Activated CD8-positive, alpha-beta memory T cell treated with anti-CD3 and anti-CD28 coated beads for 36 hours (primary cell): Measurements from ENCODE around the gene C1QL4. TPM values are rescaled to one million over a fixed set of nuclear protein-coding genes. Genes with fewer than 3 reads are reported as not detected.

Experiments
- total RNA-seq, 2 experiments: library from RNA; stranded (reverse); gene quantifications; one replicate each; pipeline ENCODE4 v1.2.3, GENCODE V29; 2021

The C1QL4 gene
- total RNA-seq, 2 experiments from 2014 or later = not detected

Other genes with a start within 250 kb of the C1QL4 start
- not detected for gene DHH, start 242.4 kb downstream of the C1QL4 start, total RNA-seq
- 10 to 100 TPM; 32.5 to 34.9 TPM for gene LMBR1L, start 226.3 kb downstream of the C1QL4 start, total RNA-seq
- gene TUBA1B, start 205.8 kb downstream of the C1QL4 start, total RNA-seq = 1,000 to 10,000 TPM; 2,411 to 2,430 TPM
- gene TUBA1A, start 148.1 kb downstream of the C1QL4 start, total RNA-seq = 10 to 100 TPM; 58.9 to 61.1 TPM
- 100 to 1,000 TPM; 340 to 347 TPM for gene TUBA1C, start 72.1 kb downstream of the C1QL4 start, total RNA-seq
- gene PRPH, start 42.0 kb downstream of the C1QL4 start, total RNA-seq = not detected
- gene TROAP, start 13.9 kb downstream of the C1QL4 start, total RNA-seq = 10 to 100 TPM; 42.7 to 44.4 TPM
- gene DNAJC22, start 9.7 kb upstream of the C1QL4 start, total RNA-seq = not detected
- 10 to 100 TPM in 1 of 2 experiments, 1 to 10 TPM in 1; 9.6 to 11.7 TPM for gene SPATS2, start 30.3 kb upstream of the C1QL4 start, total RNA-seq
- gene KCNH3, start 201.8 kb upstream of the C1QL4 start, total RNA-seq = 1 to 10 TPM; 5.6 to 5.8 TPM
- gene MCRS1, start 231.0 kb upstream of the C1QL4 start, total RNA-seq = 10 to 100 TPM; 80.6 to 83.5 TPM